GM23338 (cell line): Measurements from ENCODE around the gene NSUN4. TPM values are rescaled to one million over a fixed set of nuclear protein-coding genes. Genes with fewer than 3 reads are reported as not detected.
A peak's percentile ranks its signal among the peaks of the same experiment; 100 is the strongest.

Experiments used
- ATAC-seq: fragments of 200-7000 bp; cut with Tn5 transposase; 3 replicates; pipeline ENCODE4 v1.9.1; 2020
- DNase-seq: peaks from one replicate; pipeline ENCODE4 v3.0.0-alpha.2; 2015; ENCODE audit warnings: low spot score
- H2AFZ ChIP-seq: fragments of 200-600 bp; sonication (generic); 2 replicates; pipeline ENCODE4 v1.8.0; 2016; ENCODE audit warnings: antibody characterized with exemption, mild to moderate bottlenecking, moderate library complexity
- H3F3A ChIP-seq: fragments of 200-600 bp; sonication (generic); replicated peaks from 2 replicates; pipeline ENCODE4 v1.8.0; 2017; ENCODE audit warnings: antibody characterized with exemption, mixed run types, low read depth
- H3K27ac ChIP-seq: fragments of 200-600 bp; sonication (generic); 2 replicates; pipeline ENCODE4 v1.6.1; 2016; ENCODE audit warnings: low read depth
- H3K27me3 ChIP-seq: fragments of 200-600 bp; sonication (generic); 2 replicates; pipeline ENCODE4 v1.8.0; 2016; ENCODE audit warnings: mild to moderate bottlenecking, mixed run types, moderate library complexity; ENCODE audit not compliant: insufficient read depth
- H3K36me3 ChIP-seq: fragments of 200-600 bp; sonication (generic); 2 replicates; pipeline ENCODE4 v1.8.0; 2016; ENCODE audit warnings: mild to moderate bottlenecking; ENCODE audit not compliant: insufficient read depth
- H3K4me1 ChIP-seq: fragments of 200-600 bp; sonication (generic); 2 replicates; pipeline ENCODE4 v1.8.0; 2016; ENCODE audit warnings: mild to moderate bottlenecking, moderate library complexity; ENCODE audit not compliant: insufficient read depth
- H3K4me2 ChIP-seq: fragments of 200-600 bp; sonication (generic); 2 replicates; pipeline ENCODE4 v1.7.1; 2017; ENCODE audit warnings: mixed run types
- H3K4me3 ChIP-seq: fragments of 200-600 bp; sonication (generic); 2 replicates; pipeline ENCODE4 v1.6.1; 2016; ENCODE audit warnings: mixed run types
- H3K79me2 ChIP-seq: fragments of 200-600 bp; sonication (generic); replicated peaks from 2 replicates; pipeline ENCODE4 v1.8.0; 2017; ENCODE audit warnings: mild to moderate bottlenecking; ENCODE audit not compliant: insufficient read depth
- H3K9me2 ChIP-seq: fragments of 200-600 bp; sonication (generic); 2 replicates; pipeline ENCODE4 v1.8.0; 2017; ENCODE audit not compliant: insufficient read depth
- H4K20me1 ChIP-seq: fragments of 200-600 bp; sonication (generic); replicated peaks from 2 replicates; pipeline ENCODE4 v1.8.0; 2017; ENCODE audit warnings: mild to moderate bottlenecking; ENCODE audit not compliant: insufficient read depth
- H3K27ac Mint-ChIP-seq: 2 replicates; pipeline ENCODE4 v1.8.0; 2020; ENCODE audit warnings: inconsistent platforms, mild to moderate bottlenecking, moderate library complexity, mixed read lengths
- H3K27me3 Mint-ChIP-seq: 3 replicates; pipeline ENCODE4 v1.8.0; 2022; ENCODE audit warnings: low read depth, mild to moderate bottlenecking, moderate library complexity, mixed read lengths, inconsistent platforms; ENCODE audit not compliant: insufficient read depth, poor library complexity
- H3K36me3 Mint-ChIP-seq: 3 replicates; pipeline ENCODE4 v1.8.0; 2021; ENCODE audit warnings: low read depth, mild to moderate bottlenecking, inconsistent platforms, moderate library complexity, mixed read lengths
- H3K4me1 Mint-ChIP-seq: 3 replicates; pipeline ENCODE4 v1.8.0; 2020; ENCODE audit warnings: mild to moderate bottlenecking, inconsistent platforms, mixed read lengths
- H3K4me3 Mint-ChIP-seq: 3 replicates; pipeline ENCODE4 v1.8.0; 2021; ENCODE audit warnings: moderate library complexity, mild to moderate bottlenecking, inconsistent platforms, mixed read lengths
- H3K9me3 Mint-ChIP-seq: 3 replicates; pipeline ENCODE4 v1.8.0; 2020; ENCODE audit warnings: moderate library complexity, mild to moderate bottlenecking, inconsistent platforms, mixed read lengths
- EZH2phosphoT487 ChIP-seq: fragments of 200-600 bp; sonication (generic); IDR thresholded peaks from one replicate; pipeline ENCODE4 v1.8.1; 2018; ENCODE audit warnings: antibody characterized with exemption; ENCODE audit not compliant: unreplicated experiment
- POLR2AphosphoS5 ChIP-seq: IDR thresholded peaks from 2 replicates; pipeline ENCODE4 v1.6.1; 2016; ENCODE audit warnings: antibody characterized with exemption, low read depth
- STAT1 ChIP-seq: IDR thresholded peaks from one replicate; pipeline ENCODE4 v1.6.1; 2016; ENCODE audit warnings: antibody characterized with exemption; ENCODE audit not compliant: unreplicated experiment
- polyA plus RNA-seq: library from polyadenylated mRNA; unstranded; fragments of >200 nt; fragmentation: Nextera tagmentation; extraction: Ambion mirVana; gene quantifications from 2 replicates; pipeline ENCODE4 v1.2.1, GENCODE V29; 2016
- total RNA-seq: library from RNA; depleted of rRNA; stranded (reverse); fragments of >200 nt; shearing (Covaris generic); gene quantifications from 2 replicates; pipeline ENCODE4 v1.2.3, GENCODE V29; 2014
- TF ChIP-seq, protein P1 (sequence below): fragments of 250-450 bp; sonication (Bioruptor Pico); IDR thresholded peaks from 2 replicates; pipeline ENCODE4 v1.5.0; 2020; ENCODE audit warnings: mild to moderate bottlenecking, moderate library complexity

The NSUN4 gene
- total and polyA plus RNA-seq, 2 experiments from 2014 or later, result 8.9 to 11.6 TPM

DNA sequence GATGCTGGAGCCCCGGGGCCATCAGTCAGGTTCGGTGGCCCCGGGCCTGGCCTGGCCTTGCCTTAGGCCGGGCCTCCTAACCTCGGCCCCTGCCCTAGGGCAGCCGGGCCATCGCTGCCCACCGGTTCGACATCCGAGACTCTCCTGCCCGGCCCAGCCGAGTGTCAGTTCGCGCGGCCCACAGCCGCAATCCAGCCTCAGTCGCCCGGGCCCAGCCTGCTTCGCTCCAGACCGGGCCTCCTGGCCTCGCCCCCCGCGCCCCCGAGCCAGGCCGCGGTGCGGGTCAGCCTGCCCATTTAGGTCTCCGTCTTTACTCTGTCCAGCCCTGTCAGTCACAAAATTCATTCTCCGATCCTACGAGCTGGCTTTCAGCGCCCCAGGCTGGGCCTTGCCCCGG, 38.0 kb upstream of the NSUN4 start (continued):
- TF ChIP-seq STAT1 (no peak), POLR2AphosphoS5 (no peak), EZH2phosphoT487 (no peak)
- TF ChIP-seq, protein P1, sequence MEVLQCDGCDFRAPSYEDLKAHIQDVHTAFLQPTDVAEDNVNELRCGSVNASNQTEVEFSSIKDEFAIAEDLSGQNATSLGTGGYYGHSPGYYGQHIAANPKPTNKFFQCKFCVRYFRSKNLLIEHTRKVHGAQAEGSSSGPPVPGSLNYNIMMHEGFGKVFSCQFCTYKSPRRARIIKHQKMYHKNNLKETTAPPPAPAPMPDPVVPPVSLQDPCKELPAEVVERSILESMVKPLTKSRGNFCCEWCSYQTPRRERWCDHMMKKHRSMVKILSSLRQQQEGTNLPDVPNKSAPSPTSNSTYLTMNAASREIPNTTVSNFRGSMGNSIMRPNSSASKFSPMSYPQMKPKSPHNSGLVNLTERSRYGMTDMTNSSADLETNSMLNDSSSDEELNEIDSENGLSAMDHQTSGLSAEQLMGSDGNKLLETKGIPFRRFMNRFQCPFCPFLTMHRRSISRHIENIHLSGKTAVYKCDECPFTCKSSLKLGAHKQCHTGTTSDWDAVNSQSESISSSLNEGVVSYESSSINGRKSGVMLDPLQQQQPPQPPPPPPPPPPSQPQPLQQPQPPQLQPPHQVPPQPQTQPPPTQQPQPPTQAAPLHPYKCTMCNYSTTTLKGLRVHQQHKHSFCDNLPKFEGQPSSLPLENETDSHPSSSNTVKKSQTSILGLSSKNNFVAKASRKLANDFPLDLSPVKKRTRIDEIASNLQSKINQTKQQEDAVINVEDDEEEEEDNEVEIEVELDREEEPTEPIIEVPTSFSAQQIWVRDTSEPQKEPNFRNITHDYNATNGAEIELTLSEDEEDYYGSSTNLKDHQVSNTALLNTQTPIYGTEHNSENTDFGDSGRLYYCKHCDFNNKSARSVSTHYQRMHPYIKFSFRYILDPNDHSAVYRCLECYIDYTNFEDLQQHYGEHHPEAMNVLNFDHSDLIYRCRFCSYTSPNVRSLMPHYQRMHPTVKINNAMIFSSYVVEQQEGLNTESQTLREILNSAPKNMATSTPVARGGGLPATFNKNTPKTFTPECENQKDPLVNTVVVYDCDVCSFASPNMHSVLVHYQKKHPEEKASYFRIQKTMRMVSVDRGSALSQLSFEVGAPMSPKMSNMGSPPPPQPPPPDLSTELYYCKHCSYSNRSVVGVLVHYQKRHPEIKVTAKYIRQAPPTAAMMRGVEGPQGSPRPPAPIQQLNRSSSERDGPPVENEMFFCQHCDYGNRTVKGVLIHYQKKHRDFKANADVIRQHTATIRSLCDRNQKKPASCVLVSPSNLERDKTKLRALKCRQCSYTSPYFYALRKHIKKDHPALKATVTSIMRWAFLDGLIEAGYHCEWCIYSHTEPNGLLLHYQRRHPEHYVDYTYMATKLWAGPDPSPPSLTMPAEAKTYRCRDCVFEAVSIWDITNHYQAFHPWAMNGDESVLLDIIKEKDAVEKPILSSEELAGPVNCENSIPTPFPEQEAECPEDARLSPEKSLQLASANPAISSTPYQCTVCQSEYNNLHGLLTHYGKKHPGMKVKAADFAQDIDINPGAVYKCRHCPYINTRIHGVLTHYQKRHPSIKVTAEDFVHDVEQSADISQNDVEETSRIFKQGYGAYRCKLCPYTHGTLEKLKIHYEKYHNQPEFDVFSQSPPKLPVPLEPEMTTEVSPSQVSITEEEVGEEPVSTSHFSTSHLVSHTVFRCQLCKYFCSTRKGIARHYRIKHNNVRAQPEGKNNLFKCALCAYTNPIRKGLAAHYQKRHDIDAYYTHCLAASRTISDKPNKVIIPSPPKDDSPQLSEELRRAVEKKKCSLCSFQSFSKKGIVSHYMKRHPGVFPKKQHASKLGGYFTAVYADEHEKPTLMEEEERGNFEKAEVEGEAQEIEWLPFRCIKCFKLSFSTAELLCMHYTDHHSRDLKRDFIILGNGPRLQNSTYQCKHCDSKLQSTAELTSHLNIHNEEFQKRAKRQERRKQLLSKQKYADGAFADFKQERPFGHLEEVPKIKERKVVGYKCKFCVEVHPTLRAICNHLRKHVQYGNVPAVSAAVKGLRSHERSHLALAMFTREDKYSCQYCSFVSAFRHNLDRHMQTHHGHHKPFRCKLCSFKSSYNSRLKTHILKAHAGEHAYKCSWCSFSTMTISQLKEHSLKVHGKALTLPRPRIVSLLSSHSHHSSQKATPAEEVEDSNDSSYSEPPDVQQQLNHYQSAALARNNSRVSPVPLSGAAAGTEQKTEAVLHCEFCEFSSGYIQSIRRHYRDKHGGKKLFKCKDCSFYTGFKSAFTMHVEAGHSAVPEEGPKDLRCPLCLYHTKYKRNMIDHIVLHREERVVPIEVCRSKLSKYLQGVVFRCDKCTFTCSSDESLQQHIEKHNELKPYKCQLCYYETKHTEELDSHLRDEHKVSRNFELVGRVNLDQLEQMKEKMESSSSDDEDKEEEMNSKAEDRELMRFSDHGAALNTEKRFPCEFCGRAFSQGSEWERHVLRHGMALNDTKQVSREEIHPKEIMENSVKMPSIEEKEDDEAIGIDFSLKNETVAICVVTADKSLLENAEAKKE (CRISPR knock-in tag), result no peak

DNA sequence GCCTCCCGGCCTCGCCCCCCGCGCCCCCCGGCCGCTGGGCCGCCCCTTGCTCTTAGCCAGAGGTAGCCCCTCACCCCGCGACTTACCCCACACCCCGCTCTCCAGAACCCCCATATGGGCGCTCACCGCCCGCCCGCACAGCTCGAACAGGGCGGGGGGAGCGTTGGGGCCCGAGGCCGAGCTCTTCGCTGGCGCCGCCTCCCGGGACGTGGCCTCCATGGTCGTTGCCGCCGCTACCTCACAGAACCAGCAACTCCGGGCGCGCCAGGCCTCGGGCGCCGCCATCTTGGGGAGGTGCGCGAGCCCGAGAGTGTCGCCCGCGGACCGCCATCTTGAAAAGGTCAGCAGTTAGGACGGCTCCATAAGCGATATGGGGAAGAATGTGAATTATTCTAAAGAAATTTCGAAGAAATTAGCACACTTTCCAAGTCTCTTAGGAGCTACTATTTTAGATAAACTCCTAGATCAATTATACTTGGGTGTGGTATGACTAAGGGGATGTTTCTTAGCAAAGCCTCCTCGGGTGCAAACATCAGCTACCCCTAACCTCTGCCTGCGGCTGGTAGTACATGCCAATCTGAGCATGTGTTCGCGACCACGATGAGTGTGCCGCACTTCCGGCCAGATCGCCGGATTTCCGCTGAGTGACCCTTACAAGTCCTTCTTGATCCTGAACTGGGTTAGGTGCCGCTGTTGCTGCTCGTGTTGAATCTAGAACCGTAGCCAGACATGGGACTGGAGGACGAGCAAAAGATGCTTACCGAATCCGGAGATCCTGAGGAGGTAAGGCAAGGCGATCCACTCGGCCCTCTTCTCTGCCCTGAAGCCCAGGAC, 37.4 kb upstream of the NSUN4 start, which contains the start of the genes LRRC41 and UQCRH:
LRRC41 (minus strand) TSS at position 579 of the 834 bp plus-strand sequence; CDS start at position 285, 294 bp downstream.
UQCRH (plus strand) TSS at position 661 of the 834 bp plus-strand sequence; CDS start at position 730, 69 bp downstream.
- DNase-seq (peak; percentile 96), ATAC-seq (peak; percentile 72)
- no peaks in the 10 kb centered on the region for H3K9me2 ChIP-seq
- H4K20me1 ChIP-seq, result peaks cover 36% of the 10 kb centered on the region
- peak within 1 kb of the TSS; percentile 64 for H2AFZ ChIP-seq
- peaks cover 8% of the 10 kb centered on the region; the same call in 1 of the 2 replicates for H3K36me3 ChIP-seq
- H3K27me3 ChIP-seq, result no peaks in the 10 kb centered on the region
- H3K79me2 ChIP-seq, result peaks cover 84% of the 10 kb centered on the region
- peaks cover 9% of the 10 kb centered on the region for H3K27me3 Mint-ChIP-seq
- H3K9me3 Mint-ChIP-seq, result peaks cover 7% of the 10 kb centered on the region
- H3K27ac Mint-ChIP-seq, result peak within 1 kb of the TSS; percentile 99
- peaks cover 37% of the 10 kb centered on the region for H3K36me3 Mint-ChIP-seq
- peak within 1 kb of the TSS; percentile 88 for H3K4me2 ChIP-seq
- peaks cover 15% of the 10 kb centered on the region for H3F3A ChIP-seq
- H3K4me3 ChIP-seq, result peak within 1 kb of the TSS; percentile 93
- peaks cover 49% of the 10 kb centered on the region for H3K4me1 ChIP-seq
- peak within 1 kb of the TSS; percentile 98 for H3K4me3 Mint-ChIP-seq
- H3K4me1 Mint-ChIP-seq, result peaks cover 43% of the 10 kb centered on the region
- H3K27ac ChIP-seq, result peak within 1 kb of the TSS; percentile 80
- TF ChIP-seq, protein P1 (CRISPR knock-in tag), result peak; percentile 75; the same call in 1 of the 2 replicates
